IPS-NIHi7 (cell line): ENCODE measurements around the gene INPP5A.

Experiments used
- DNase-seq: peaks from one replicate; pipeline ENCODE4 v3.0.0; 2012; ENCODE audit warnings: mixed read lengths; ENCODE audit errors: extremely low spot score

INPP5A gene

DNA sequence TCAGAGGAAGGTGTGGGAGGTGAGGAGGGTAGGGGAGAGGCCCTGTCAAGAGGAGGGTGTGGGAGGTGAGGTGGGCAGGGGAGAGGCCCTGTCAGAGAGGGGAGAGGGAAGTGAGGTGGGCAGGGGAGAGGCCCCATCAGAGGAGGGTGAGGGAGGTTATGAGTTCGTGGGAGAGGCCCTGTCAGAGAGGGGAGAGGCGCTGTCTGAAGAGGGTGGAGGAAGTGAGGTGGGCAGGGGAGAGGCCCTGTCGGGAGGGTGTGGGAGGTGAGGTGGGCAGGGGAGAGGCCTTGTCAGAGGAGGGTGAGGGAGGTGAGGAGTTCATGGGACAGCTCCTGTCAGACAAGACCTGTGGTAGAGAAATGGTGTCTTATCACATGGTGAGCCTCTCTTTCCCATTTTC, 74.4 kb downstream of the INPP5A start:
- no peak for DNase-seq

DNA sequence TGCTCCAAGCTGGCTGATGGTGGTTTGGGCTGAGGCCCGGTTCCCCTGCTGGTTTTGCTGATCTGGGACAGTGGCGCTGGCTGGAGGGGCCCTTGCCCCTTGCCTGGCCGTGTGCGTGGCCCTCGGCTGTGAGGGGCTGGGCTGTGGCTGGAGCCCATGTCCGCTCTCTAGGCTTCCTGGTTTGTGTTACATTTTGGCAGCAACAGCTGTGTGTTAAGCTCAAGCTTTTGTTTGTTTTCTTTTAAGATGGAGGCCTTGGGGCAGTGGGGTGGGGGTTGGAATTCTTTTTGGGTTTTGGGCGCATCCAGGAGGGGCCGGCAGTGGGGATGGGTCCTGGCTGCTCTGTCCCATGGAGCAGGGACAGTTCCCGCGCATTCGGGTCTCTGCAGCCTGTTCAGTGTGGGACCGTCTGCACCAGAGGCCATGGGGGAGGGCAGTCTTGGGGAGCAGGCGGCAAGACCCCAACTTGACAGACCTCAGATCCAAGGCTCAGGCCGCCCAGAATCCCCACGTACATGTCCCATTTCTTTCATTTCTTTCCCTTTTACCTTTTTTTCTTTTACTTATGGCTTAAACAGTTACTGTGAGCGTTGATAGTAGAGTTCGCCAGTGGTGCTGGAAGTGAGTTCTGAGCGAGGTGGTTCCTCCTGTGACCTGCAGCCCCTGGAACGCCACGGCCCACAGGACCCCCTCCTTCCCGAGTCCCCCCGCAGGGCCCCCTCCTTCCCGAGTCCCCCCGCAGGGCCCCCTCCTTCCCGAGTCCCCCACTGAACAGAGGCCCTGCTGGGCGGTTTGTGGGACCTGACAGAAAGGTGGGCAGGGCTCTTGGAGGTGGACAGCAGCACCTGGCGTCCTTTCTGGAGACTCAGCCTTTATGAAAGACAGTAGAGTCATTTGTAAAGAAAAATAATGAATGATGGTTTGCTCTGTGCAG, 75.3 kb downstream of the INPP5A start:
- no peak for DNase-seq

DNA sequence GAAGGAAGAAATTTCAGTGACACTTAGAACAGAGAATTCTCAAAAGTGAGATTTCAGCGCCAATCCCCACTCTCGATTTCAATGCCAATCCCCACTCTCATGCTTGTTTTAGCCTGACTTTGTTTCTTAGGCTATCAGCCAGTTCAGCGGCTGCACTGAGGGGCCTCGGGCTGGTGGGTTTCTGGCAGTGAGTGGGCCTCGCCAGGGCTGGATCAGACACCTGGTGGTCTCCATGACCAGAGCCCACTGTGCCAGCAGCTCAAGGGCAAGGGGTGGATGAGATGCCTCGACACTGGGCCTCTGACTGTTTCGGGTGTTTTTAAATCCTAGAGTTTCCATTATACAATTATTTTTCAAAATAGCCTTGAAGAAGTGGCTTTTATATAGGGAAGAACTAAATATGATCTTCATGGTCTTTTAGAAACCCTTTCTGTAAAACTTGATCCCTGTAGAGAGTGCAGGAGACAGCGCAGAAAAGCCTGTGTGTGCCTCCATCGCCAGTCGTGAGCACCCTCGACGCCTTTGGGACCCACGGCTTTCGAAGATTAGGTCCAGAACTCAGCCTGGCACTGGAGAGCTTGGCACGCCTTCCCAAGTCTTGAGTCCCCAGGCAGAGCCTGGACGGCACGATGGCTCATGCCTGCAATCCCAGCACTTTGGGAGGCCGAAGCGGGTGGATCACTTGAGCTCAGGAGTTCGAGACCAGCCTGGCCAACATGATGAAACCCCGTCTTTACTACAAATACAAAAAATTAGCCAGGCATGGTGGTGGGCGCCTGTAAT, 76.2 kb downstream of the INPP5A start:
- DNase-seq, result no peak

DNA sequence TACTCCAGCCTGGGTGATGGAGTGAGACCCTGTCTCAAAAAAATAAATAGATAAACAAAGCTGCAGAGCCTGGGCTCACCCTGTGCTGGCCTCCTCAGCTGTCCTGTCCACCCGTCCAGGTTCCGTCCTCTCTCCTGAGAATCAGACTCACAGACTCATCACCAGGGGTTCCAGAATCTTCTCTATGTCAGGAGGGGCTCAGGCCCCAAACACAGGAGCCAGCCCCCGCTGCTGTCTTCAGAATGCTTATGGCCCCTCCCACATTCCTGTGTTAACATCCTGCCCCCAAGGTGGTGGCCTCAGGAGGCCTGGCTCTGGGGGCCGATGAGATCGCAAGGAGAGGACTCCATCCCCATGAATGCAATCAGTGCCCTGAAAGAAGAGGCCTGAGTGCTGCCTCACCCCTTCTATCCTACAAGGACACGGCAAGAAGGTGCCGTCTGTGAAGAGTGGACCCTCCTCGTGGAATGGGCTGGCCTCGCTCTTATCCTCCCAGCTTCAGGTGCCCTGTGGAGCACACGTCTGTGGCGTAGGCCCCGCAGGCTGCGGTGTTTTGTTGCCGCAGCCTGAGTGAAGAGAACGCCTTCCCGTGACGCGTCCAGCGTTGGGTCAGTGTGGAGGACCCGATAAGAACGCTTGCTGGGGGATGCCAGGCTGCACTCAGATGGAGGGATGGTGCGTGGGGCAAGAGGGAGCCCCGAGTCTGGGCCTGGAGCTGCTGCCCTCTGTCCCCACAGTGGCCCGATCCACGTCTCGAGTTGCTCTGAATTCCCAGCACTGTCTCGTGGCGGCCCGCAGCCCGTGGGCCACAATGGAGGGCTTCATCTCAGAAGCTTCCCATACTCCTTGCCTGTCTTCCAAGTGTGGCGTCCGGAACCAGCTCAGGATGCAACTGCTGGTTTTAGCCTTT, 77.1 kb downstream of the INPP5A start:
- DNase-seq, result no peak

DNA sequence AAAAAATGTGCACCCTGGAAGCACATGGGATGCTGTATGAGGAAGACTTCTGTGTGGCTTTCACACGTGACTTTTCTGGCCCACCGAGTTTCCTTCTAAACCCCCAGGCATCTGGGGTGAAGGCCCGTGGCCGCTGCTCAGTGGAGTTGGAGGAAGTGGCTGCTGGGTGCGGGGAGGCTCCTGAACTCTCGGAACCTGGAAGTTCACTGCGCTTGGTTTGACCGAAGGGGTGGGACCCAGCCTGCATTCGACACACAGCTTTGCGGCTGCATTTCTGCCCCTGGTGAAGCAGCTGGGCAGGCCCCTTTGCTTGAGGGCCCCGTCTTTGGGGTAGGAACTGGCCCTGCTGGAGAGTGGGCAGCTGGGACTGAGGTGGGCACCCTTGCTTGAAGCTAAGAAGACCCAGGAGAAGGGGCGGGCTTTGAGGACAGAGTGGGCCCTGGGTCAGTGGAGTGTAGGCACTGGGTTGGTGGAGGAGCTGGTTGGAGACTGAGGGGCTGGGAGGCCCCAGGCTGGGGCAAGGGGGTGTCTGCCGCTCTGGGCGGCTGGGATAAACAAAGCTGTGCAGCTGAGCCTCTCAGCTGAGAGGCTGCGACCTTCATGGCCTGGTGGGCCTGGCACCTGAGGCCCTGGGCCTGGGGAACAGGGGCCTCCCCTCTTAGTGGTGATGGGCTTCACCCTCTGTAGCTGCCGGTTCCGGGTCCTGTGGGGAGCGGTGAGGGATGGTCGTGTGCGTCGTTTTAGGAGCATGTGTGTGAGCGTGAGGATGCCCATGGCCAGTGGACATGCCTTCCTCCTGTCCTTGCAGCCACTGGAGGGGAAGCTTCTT, 78.0 kb downstream of the INPP5A start:
- DNase-seq, result no peak

DNA sequence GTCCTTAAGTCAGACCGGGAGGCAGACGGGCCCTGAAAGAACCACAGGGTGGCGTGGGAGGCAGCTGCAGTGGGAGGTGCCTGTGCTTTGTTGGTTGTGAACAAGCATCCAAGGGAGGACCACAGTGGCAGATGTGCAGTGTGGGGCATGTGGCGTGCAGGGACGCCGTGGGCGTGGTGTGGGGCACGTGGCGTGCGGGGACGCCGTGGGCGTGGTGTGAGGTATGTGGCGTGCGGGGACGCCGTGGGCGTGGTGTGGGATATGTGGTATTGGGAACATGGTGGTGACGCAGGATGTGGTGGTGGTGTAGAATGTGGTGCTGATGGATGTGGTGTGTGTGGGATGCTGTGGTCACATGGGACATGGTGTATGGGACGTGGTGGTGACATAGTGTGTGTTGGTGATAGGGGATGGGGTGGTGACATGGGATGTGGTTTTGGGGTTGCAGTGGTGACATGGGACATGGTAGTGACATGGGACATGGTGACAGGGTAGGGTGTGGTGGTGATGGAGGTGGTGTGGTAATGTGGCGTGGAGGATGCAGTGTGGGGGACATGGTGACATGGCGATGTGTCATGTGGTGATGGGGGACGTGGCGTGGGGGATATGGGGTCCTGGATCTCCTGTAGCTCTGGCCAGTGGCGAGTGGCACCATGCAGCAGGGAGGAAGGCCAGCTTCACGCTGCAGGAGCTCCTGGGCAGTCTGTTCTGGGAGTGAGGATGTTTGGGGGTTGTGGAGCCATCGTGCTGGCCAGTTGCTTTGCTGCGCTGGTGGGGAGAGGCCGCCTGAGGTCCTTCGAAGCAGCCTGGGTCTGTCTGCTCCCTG, 78.8 kb downstream of the INPP5A start:
- no peak for DNase-seq

DNA sequence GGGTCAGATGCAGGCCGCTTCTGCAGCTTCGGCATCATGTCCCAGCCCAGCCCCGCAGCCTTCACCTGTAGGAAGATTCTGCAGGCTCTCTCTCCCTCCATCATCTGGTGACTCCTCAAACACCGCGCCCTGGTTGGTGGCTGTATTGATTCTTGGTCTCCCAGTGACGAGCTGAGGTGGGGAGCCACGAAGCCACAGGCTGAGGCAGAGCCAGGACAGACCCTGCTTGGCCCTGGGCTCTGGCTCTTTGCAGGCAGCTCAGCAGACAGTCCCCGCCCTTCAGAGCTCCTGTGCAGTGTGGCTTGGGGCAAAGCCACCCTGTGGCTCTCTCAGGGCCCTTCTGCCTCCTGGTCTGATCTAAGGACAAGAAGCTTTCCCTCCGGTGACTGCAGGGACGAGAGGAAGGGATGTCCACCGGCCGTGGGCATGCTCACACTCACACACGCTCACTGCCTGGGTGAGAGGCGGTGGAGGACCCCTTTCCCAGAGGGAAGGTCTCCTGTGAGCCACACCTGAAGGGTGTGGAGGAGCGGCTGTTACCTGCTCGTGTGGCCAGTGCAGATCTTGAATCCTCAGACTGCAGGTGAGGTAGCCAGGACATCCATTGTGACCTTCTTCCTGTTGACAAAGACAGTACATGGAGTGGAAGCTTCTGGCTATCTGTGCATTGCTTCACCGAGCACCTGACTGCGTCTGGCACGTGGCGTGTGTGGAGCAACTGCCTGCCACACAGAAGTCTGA, 79.6 kb downstream of the INPP5A start:
- no peak for DNase-seq

DNA sequence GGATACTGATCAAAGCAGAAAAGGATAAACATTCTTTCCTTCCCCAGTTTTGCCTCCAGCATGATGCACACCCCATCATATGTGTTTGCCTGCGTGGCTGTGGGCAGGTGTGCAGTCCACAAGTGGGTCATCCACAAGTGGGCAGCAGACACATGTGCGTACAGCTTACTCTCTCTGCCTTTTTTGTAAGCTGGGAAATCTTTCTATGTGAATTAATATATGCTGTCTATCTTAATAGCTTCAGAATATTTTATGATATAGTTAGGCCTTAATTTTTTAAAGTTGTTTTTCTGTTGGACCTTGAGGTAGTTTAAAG, 80.1 kb downstream of the INPP5A start:
- no peak for DNase-seq

DNA sequence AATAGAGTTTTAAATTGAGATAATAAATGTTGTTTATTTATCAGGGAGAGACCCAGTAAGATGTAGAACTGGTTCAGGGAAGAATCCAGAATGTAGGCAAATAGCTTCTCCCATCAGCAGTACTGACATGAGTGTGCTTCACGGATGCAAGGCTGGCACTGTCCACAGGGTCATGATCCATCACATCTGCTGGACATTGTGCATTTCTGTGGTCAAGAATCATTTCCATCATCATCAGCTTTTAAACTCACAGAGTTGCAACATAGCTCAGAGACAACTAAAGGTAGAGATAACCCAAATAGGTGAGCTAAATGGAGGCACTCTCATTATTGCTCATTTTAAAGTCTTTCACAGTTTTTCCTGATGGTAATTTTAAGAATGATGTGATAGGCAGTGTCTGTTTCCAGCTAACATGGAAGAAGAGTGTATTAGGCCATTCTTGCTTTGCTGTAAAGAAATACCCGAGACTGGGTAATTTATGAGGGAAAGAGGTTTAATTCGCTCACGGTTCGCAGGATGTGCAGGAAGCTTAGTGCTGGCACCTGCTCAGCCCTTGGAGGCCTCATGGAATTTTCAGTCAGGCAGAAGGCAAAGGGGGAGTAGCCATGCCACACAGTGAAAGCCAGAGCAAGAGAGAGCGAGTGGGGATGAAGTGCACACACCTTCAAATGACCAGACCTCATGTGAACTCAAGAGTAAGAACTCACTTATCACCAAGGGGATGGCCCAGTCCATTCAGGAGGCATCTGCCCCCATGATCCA, 80.8 kb downstream of the INPP5A start:
- DNase-seq, result no peak

DNA sequence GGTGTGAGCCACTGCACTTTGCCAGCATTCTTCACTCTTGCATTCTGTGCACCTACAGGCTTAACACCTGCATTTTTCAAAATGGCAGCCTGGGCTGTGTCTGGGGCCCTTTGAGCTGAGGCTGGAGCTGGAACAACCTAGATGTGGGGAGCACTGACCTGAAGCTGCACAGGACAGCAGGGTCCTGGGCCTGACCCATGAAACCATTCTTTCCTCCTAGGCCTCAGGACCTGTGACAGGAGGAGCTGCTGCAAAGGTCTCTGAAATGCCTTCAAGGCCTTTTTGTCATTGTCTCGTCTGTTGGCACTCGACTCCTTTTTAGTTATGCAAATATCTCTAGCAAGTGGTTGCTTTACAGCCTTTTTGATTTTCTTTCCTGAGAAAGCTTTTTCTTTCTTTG, 82.3 kb downstream of the INPP5A start:
- DNase-seq, result no peak

DNA sequence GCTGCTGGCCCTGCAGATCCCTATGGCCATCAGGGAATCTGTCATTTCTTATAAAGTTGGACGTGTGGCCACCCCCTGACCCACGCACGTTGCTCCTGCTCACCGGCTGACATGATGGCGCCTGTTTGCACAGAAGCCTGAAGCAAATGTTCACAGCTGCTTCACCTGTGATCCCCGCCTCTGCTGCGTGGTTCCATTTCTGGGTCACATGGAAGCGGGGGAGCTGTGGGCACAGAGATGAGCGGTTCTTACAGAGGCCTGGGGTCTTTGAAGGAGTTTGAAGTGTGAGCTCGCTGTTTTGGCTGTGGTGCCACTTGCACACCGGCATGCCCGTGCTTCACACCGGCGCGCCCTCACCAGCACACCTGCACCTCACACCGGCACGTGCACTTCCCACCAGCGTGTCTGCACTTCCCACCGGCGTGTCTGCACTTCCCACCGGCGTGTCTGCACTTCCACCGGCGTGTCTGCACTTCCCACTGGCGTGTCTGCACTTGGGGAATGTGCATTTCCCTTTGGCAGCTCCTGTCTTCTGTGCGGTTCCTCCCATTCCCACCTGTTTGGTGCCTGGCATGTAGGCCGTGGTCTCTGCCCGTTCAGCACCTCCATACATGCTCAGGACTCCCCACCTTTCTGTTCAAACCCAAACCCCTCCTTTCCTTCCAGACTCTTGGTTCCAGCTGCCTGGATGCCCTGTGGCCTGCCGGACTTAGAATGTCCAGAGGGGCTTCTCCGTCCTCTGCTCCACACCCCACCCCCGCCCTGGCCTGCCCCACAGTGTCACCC, 86.7 kb downstream of the INPP5A start:
- DNase-seq, result no peak

DNA sequence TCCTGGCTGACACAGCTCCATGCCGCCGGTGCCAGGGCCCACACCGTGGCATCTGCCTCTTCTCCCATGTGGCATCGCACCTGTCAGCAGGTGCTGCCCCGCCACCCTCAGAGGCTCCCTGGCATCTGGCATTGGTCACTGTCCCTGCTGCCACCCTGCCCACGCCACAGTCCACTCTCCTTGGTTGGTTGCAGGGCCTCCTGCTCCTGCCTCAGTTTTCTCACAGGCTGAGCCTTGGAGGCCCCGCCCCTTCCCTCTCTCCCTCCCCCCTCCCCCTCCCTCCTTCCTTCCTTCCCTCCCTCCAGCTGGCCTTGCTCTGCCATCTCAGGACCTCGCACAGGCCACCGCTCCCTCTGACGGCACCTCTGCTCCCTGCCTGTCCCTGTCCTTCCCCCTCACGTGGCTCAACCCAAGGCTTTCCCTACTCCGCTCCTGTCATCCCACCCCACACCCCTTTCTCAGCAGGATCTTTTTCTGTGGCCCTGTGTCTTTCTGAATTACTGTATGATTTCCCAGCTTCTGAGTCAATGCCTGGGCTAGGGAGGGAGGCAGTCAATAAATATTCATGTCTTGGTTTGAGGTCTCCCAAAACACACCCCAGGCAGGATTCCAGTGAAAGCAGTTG, 87.4 kb downstream of the INPP5A start:
- no peak for DNase-seq

DNA sequence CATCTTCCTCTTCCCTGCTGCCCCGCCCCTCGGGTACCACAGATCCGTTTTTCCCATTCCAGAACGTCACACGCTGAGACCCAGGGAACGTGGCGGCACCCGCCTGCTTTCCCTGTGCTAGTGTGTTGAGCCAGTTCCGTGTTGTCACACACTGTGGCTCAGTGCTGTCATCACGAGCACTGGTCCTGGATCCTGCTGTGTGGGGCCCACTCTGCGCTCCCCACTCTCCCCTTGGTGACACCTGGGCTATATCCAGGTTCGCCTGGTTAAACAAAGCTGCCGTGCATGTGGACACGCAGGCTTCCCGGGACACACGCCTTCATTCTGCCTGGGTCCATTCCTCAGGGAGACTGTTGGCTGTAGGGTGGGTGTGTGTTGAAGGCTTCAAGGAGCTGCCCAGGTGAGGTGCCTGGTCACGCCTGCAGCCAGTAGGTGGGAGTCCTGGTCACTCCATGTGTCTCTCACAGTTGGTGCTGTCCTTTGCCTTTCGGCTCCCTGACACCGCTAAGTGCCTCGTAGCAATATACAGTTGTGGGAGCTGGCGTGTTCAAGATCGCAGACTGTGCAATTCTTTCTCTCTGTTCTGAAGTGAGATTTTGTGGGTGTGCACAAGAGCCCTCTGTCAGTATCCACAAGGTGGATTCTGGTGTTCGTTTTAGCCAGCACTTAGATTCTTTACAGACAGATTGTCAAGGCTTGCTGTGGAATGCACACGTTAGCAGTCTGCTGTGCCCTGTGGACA, 88.6 kb downstream of the INPP5A start:
- DNase-seq, result no peak

DNA sequence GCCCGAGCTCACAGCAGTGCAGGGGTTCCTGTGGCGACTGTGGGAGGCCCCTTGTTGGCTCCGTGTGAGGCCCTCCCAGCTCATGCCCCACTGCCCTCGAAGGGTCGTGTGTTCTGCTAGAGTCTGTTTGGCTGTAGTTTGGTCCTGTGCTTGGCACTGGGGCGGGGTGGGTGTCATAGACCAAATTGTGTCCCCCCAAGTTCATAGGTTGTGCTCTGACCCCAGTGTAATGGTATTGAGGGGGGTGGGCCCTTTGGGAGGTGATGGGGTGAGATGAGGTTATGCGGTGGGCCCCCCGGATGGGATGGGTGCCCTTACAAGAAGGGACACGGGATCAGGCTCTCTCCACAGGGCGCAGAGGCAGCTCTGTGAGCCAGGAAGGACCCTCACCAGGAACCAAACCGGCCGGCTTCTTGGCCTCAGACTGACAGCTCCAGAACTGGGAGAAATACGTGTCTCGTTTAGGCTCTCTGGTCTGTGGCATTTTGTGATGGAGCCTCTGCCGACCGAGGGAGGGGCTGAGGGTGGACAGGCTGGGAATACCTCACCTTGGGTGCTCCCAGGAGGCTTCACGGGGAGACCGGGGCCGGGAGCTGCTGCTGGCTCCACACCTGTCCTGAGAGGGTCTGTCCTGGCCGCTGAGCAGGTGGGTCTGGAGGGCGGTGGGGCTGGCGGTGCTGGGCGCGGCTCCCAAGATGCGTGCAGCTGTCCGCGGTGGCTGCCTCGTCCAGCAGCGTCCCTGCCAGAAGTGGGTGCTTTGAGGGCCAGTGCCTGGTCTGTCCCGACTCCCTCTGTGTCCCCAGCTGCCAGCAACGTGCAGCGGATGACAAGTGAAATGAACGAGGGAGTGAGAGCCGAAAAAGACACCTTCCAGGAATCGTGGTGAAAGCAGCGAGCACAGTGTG, 89.4 kb downstream of the INPP5A start:
- no peak for DNase-seq

DNA sequence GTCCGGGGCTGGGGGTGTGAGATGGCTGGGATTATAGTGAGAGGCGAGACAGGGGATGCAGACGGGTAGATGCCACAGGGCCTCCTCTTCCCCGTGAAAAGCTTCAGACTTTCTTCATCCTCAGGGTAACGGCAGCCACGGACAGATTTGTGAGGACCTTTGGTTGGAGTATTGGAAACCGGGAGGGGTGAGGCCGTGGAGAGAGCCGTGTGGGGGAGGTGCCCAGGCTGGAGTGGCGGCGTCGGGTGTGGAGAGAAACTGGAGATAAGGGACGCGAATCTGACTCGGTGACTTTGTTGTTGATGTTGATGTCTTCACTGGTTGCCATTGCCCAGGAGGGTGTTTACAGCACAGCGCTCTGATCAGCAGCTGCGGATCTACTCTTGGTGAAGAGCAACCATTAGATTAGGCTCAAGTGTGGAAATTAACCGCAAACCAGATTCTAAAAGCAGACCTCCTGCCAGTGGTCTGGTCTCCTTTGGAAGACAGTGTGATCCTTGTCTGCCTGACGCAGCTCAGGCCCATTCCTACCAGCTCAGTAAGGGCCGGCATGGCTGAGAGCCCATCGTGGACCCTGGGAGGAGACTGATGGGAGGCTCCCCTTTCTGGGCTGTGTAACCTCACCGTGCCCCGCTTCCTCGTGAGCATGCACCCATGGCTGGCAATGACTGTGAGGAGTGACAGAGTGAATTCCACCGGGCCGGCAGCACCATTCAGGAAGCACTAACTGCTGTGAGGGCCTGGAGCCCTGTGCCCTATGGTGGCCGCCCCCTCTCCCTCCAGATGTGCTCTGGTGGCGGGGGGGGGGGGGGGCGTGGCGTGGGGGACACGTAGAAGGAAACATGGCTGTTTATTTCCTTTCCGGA, 90.3 kb downstream of the INPP5A start:
- DNase-seq, result no peak
